GM20431 (cell line): ENCODE measurements around the gene ZNF70.

ENCODE experiments used
- in situ Hi-C: fragments of 300-500 bp; cut with MseI, MboI; formaldehyde crosslinking; loops from one replicate; pipeline ENCODE4 v1.15.0; 2020; ENCODE audit warnings: low sequenced_read_pairs; ENCODE audit not compliant: unreplicated experiment

The ZNF70 gene

DNA sequence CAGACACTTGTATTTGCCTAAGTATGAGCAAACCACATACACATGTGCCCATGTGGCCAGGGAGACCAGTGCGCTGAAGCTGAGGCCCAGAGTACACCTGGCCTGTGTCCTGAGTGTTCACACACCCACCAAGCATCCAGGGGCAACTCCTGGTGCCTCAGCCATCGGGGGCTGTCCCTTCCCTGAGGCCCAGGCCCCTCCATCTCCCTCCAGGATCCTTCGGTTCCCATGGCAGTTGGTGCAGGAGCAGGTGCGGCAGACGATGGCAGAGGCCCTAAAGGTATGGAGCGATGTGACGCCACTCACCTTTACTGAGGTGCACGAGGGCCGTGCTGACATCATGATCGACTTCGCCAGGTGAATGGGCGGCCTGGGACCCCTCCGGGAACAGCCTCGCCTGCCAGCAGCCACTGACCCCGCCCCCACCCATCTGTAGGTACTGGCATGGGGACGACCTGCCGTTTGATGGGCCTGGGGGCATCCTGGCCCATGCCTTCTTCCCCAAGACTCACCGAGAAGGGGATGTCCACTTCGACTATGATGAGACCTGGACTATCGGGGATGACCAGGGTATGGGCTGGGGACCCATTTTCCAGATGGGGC is 29.3 kb upstream of the ZNF70 start:
- in situ Hi-C loops = no loop called here

GRCh38 chr22:23779731-23780130 is 28.8 kb upstream of the ZNF70 start:
- in situ Hi-C loops = no loop called here

DNA sequence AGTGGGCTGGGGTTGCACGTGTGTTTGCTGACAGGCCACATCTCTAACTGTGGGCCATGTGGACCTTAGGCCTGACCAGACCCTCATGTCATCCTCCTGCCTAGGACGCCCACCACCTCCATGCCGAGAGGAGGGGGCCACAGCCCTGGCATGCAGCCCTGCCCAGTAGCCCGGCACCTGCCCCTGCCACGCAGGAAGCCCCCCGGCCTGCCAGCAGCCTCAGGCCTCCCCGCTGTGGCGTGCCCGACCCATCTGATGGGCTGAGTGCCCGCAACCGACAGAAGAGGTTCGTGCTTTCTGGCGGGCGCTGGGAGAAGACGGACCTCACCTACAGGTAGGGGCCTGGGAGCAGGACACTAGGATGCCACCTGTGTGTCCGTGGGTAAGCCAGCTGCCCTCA is 28.2 kb upstream of the ZNF70 start:
- in situ Hi-C loops = no loop called here

- in situ Hi-C loops = no loop called here
These were observed 27.6 kb upstream of the ZNF70 start for GRCh38 chr22:23778577-23778900.

GRCh38 chr22:23777776-23778576 is 27.1 kb upstream of the ZNF70 start:
- in situ Hi-C loops = no loop called here

DNA sequence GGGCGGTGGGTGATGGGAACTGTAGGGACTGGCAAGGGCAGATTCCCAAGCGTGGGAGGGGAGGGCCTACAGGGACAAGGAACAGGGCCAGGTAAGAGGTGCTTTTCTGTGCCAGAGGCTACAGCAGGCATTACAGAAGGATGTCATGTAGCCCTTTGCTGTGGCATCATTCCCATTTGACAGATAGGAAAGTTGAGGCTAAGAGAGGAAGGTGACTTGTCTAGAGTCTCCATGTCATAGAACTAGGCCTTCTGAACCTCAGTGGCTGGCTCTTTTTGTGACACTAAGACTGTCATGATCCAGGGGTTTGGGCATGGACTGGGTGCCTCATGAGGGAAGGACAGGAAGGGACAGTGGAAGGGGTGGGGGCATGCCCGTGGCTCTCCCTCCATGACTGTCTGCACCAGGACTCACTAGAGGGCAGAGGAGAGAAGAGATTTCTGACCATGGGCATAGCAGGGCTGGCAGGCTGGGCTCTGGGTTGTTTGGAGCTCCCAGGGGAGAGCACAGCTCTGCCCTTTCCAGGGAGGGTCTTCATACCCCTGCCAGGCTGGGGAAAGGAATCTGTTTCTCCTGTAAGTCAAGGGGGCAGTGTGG is 25.0 kb upstream of the ZNF70 start:
- in situ Hi-C loops = no loop called here

GRCh38 chr22:23774922-23775436 is 24.1 kb upstream of the ZNF70 start:
- in situ Hi-C loops = no loop called here

DNA sequence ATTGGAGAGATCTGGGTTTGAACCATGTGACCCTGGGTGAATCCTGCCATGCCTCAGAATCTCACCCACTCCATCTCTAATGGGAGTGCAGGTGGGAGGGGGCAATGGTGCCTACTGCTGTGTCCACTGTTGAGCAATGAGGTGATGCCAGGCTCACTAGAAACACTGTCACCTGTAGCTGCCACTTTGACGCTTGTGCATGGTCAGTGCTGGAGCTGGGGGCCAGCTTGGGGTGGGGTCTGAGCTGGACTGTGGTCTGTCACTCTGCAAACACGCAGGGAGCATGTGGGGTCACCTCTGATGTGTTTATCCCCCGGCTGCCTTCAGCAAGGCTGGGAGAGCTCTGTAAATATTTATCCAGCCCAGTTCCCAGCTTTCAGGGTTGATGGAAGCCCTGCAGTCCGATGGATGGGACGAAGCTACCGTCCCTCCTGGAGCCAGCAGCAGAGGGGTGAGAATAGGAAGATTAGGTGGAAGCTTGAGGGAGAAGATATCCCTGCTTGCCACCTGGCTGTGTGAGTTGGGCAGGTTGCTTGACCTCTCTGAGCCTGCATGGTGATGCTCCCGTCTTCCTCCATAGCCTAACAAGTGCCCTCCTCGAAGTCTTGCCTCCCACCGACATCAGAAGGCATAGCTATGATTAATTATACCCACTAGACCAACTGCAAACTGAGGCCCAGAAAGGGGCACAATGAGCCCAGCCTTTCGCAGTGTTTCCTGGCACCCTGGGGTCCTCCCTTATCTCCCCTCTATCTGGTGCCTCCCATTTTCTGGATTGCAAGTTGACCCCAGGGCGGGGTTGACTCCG is 23.4 kb upstream of the ZNF70 start:
- in situ Hi-C loops = no loop called here

DNA sequence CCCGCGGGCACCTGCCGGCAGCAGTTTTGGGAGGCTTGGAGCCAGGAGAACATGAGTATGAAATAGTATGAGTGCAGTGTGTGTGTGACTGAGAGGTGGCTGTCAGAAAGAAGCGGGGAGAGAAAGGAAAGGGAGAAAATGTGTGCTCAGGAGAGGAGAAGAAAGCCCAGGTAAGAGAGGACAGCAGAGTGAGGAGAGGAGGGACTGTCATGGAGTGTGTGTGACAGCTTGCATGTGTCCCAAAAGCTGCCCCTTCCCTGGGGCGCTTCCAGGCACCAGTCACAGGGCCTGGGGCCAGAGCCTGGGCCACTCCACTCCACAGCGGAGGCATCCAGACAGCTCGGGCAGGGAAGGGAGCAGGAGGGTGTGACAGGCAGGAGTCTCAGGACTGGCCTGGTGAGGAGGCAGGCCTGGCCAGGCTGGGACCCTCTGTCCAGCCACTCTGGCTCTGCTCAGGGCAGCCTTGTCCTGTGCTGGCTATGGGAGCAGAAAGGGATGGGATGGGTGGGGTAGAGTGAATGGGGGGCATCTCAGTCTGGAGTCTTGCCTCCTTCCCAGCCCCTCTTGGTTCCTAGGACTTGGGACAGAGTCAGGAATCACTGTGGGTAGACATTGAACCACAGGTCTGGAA is 22.7 kb upstream of the ZNF70 start:
- in situ Hi-C loops = no loop called here

DNA sequence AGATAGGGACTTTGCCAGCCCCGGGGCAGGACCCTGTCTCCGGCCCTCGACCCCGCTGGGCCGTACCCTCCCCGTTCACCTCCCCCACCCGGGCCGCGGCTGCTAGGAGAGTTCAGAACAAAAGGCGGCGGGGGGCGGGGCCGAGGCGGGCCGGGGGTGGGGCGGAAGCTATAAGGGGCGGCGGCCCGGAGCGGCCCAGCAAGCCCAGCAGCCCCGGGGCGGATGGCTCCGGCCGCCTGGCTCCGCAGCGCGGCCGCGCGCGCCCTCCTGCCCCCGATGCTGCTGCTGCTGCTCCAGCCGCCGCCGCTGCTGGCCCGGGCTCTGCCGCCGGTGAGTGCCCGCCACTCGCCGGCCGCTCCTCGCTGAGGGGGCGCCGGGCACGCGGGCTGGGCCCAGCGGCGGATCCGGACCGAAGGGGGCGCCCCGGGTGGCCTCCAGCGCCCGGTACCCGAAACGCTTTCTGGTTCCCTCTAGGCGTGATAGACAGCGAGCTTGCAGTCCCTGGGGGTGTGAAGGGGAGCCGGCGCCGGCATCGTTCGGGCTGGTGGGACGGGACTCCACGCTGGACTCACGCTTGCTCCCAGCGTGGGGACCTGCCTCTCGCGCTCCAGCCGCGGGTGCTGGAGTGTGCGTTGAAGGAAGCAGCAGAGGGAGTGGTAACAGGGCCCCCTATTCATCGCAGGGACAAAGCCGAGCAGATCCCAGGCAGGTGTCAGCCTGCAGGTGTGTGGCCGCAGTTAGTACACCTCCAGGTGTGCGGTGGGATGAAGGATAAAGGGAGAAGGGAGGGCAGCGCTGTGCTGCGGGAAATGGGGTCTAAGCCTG is 21.9 kb upstream of the ZNF70 start, which contains the start of gene MMP11:
Gene MMP11, plus strand, starts transcription at position 201 of the 825 bp plus-strand sequence. Its CDS starts 22 bp downstream, at position 223.
- in situ Hi-C loops = no loop called here

DNA sequence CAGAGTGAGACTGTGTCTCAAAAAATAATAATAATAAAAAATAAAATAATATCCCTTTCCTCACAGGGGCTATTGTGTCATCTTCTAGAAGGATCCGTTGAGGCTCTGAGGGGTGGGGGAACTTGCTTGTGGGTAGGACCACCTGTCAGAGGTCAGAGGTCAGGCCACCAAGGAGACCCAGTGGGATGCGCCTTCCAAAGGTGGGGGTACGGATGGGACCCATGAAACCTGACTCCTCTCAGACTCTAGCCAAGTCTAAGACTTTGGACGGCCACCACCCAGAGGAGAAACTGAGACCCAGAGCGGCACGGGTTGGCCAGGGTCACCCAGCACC is 21.4 kb upstream of the ZNF70 start:
- in situ Hi-C loops = no loop called here

DNA sequence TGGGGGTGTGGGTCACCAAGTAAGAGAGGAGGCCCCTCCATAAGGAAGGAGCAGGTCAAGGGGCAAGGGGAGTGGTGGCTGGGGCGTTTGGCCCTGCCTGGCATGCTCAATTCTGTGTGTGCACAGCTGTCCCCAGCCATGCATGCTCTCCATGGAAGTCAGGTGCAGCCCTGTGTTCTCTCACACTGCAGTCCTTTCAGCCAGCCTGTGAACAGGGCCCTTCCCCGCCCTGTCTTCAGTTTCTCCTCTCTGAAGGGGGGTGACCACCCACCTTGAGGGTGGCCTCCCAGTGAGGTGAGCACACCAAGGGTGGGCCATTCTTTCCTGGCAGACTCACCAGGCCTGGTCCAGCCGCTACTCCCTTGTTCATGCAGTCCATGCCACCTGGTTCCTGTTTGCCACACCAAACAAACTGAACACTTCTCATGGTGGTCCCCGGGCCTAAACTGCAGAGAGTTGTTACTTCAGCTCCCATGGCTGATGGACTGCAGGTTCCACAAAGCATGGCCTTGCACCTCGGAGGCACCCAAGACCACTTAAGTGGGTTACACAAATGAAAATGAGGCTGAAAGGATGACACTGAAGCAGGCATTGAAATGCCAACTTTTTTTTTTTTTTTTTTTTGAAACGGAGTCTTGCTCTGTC is 18.5 kb upstream of the ZNF70 start:
- in situ Hi-C loops = no loop called here

GRCh38 chr22:23767673-23768548 is 17.0 kb upstream of the ZNF70 start, which contains the start of gene CHCHD10:
Gene CHCHD10, minus strand, starts transcription at chr22:23767972. Its CDS starts 98 bp downstream, at chr22:23767874.
- in situ Hi-C loops = no loop called here

GRCh38 chr22:23767303-23767672 is 16.4 kb upstream of the ZNF70 start:
- in situ Hi-C loops = no loop called here

DNA sequence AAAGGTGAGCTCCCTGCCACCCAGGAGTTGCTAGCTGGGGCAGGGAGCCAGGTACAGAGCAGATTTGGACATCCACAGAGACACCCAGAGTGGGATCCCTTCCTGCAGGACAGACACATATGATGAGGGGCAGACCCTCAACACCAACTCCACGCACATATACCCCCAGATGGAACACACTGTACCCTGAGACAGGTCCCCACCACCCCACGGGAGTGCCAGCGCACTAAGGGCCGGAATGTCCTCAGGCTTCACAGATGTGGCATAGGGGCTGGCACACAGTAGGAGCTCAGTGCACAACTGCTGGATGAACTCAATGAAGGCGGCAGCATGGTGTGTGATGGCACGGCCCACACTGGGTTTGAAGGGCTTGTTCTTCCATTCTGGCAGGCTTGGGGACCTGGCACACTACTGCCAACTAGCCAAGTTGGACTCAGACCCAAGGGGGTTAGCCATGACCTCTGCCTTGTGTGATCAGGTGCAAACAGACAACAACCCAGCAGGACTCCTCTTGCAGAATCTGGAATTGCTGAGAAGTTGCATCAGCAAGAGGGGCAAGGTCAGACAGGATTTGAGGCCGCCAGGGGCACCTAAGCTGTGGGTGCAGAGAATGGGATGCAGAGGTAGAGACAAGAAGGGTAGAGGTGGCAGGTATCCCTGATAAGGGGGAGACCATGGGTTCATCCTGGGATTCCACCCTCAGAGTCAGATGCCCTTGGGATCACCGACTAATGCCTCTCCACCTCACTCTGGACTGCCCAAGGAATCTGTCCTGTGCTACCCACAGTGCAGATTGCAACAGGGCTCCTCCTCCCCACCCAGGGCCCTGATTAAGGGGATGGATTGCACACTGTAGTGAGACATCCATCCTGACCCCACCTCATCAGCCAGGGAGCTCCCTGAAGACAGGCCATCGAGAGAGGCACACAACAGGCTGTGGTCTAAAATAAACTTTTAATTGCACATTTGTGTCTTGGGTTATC is 14.3 kb upstream of the ZNF70 start:
- in situ Hi-C loops = no loop called here

DNA sequence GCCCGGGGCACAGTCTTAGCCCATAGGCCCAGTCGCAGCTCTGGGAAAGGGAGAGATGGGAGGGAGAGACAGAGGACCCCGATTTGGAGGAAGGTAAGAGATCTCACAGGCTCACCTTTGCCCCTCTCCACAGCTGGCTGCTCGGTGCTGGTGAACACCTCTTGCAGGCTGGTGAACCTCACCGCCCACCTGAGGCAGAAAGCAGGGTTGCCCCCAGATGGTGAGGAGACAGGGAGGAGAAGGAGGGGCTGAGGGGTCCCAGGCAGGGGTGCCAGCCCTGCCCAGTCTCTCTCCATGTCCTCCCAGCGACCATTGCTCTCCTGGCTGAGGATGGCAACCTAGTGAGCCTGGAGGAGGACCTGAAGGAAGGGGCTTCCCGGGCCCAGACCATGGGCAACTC is 13.0 kb upstream of the ZNF70 start:
- in situ Hi-C loops = no loop called here

- in situ Hi-C loops = no loop called here
These were observed 12.7 kb upstream of the ZNF70 start for GRCh38 chr22:23763579-23763945.
